Measurements from ENCODE around the gene FLRT2. TPM values are rescaled to one million over a fixed set of nuclear protein-coding genes. Genes with fewer than 3 reads are reported as not detected.
A peak's percentile ranks its signal among the peaks of the same experiment; 100 is the strongest.

Gene FLRT2
- total and polyA plus RNA-seq, 2 of the 4 experiments (the other 2 are of a cell fraction), result 10.2 to 13.1 TPM

GRCh38 chr14:85599939-85600338 is 70.0 kb downstream of the FLRT2 start:
- dilution Hi-C loops (cut with HindIII; ENCODE audit: low sequenced_read_pairs, unreplicated experiment) (no loop called here), in situ Hi-C loops (cut with MboI; ENCODE audit: low sequenced_read_pairs) (no loop called here), intact Hi-C loops (cut with micrococcal nuclease) (no loop called here)
- TF ChIP-seq CEBPB (IDR thresholded peaks at IDR 0.05; ENCODE audit: low read depth, low read length) (peak; percentile 57), RAD21 (IDR thresholded peaks at IDR 0.05; ENCODE audit: low read length) (no peak), MAZ (IDR thresholded peaks at IDR 0.05; ENCODE audit: borderline replicate concordance, low read depth, low read length) (no peak), BHLHE40 (IDR thresholded peaks at IDR 0.05; ENCODE audit: low read depth, low read length) (0 out of 2 replicates have a peak, but pooled peaks have one; percentile 17), NFE2L2 (IDR thresholded peaks at IDR 0.05; ENCODE audit: low read depth, low read length) (no peak), RFX5 (IDR thresholded peaks at IDR 0.05; ENCODE audit: low read depth, low read length) (no peak), SMC3 (IDR thresholded peaks at IDR 0.05; ENCODE audit: low read depth, low read length) (no peak)
- TF ChIP-seq, protein P1, sequence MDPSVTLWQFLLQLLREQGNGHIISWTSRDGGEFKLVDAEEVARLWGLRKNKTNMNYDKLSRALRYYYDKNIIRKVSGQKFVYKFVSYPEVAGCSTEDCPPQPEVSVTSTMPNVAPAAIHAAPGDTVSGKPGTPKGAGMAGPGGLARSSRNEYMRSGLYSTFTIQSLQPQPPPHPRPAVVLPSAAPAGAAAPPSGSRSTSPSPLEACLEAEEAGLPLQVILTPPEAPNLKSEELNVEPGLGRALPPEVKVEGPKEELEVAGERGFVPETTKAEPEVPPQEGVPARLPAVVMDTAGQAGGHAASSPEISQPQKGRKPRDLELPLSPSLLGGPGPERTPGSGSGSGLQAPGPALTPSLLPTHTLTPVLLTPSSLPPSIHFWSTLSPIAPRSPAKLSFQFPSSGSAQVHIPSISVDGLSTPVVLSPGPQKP (IDR thresholded peaks at IDR 0.05; ENCODE audit: borderline replicate concordance, low read depth, low read length), result no peak
- H3K14ac ChIP-seq (replicated peaks; ENCODE audit: low read depth, low read length), result no peak overlapping the region
- no peak overlapping the region for H3K4me3 ChIP-seq (ENCODE audit: insufficient read depth, low read depth, low read length)
- 97% methylated on average over 3 of the region's 5 CpGs; no CpG with 5 or more reads in 1 of the 2 experiments for WGBS, 2 experiments (ENCODE audit: extremely low coverage in 2 of 2, insufficient read length in 1 of 2)
- H3K18ac ChIP-seq (ENCODE audit: low read depth, low read length), result no peak overlapping the region
- no peak overlapping the region for H2BK15ac ChIP-seq (ENCODE audit: low read depth, low read length)
- no peak overlapping the region for H2AK9ac ChIP-seq (replicated peaks; ENCODE audit: low read depth, low read length, poor library complexity)
- H3K27me3 ChIP-seq (ENCODE audit: control insufficient read depth, insufficient read depth, low read length), result no peaks in the 10 kb centered on the region
- H3K4me1 ChIP-seq (ENCODE audit: control insufficient read depth, insufficient read depth, low read length), result no peaks in the 10 kb centered on the region; the same call in 1 of the 2 replicates
- ChIA-PET CTCF (no interaction called here), POLR2A (ENCODE audit: unreplicated experiment) (no interaction called here)
- no peak overlapping the region for H3K56ac ChIP-seq (ENCODE audit: extremely low read depth, insufficient read depth, low read length)
- no peak overlapping the region for H4K91ac ChIP-seq (ENCODE audit: insufficient read depth, low read depth, low read length)
- ATAC-seq (ENCODE audit: low read depth), result no peak
- no peaks in the 10 kb centered on the region for H3K9me3 ChIP-seq (ENCODE audit: control insufficient read depth, insufficient read depth, low read length)
- H2BK120ac ChIP-seq (ENCODE audit: low read depth, low read length), result no peak overlapping the region
- DNase-seq, result peak; percentile 47
- BruUV-seq (replicated peaks), result no TSS peak
- no peak overlapping the region for H3K9ac ChIP-seq (ENCODE audit: low read depth, low read length)
- H3K23ac ChIP-seq (ENCODE audit: low read depth, low read length), result no peak overlapping the region
- no peak overlapping the region for H2BK20ac ChIP-seq (ENCODE audit: low read depth, low read length)
- H4K5ac ChIP-seq (ENCODE audit: low read depth, low read length), result no peak overlapping the region
- no peak overlapping the region for H2AK5ac ChIP-seq (ENCODE audit: low read depth, low read length)
- H2BK5ac ChIP-seq (ENCODE audit: low read depth, low read length, poor library complexity, severe bottlenecking), result no peak overlapping the region
- no peaks in the 10 kb centered on the region; the same call in 1 of the 2 replicates for H3K36me3 ChIP-seq (ENCODE audit: control insufficient read depth, insufficient read depth, low read length)
- no peaks in the 10 kb centered on the region for H3K9me1 ChIP-seq (ENCODE audit: insufficient read depth, low read length)
- H3K4me2 ChIP-seq (ENCODE audit: low read depth, low read length), result no peak overlapping the region
- H4K8ac ChIP-seq (ENCODE audit: low read depth in 2 of 2, low read length in 2 of 2), result peak overlapping the region in 1 of 2 experiments; percentile 44; a peak in 1 of 4 replicates
- no peak overlapping the region for H3K27ac ChIP-seq (ENCODE audit: insufficient read depth, low read length)
- no peaks in the 10 kb centered on the region; a peak in 1 of 4 replicates for H3K79me1 ChIP-seq (ENCODE audit: low read depth in 1 of 2, low read length in 2 of 2)
- no peak overlapping the region for H2AFZ ChIP-seq (replicated peaks; ENCODE audit: low read length, poor library complexity)
- H3K4ac ChIP-seq (ENCODE audit: low read depth, low read length), result no peak overlapping the region
- no peaks in the 10 kb centered on the region for H4K20me1 ChIP-seq (ENCODE audit: insufficient read depth, low read length)
